Memory B cell (primary cell): ENCODE measurements around the gene PDE4D.

Source experiments
- ATAC-seq: fragments of 150-1000 bp; cut with Tn5 transposase; 2 replicates; pipeline ENCODE4 v1.10.0; 2021; ENCODE audit warnings: low read depth, mild to moderate bottlenecking, moderate library complexity
- DNase-seq, 2 donors: peaks; one replicate each; pipeline ENCODE4 v3.0.0; 2022; ENCODE audit warnings: low spot score in 2 of 2
- H3K27ac Mint-ChIP-seq: one replicate; pipeline ENCODE4 v1.8.0; 2022; ENCODE audit warnings: mild to moderate bottlenecking, moderate library complexity, mixed read lengths
- H3K27me3 Mint-ChIP-seq: one replicate; pipeline ENCODE4 v1.8.0; 2022; ENCODE audit warnings: mixed read lengths
- H3K36me3 Mint-ChIP-seq: one replicate; pipeline ENCODE4 v1.8.0; 2022; ENCODE audit warnings: mild to moderate bottlenecking, mixed read lengths
- H3K4me1 Mint-ChIP-seq: one replicate; pipeline ENCODE4 v1.8.0; 2022; ENCODE audit warnings: mixed read lengths
- H3K4me3 Mint-ChIP-seq: one replicate; pipeline ENCODE4 v1.8.0; 2022; ENCODE audit warnings: mild to moderate bottlenecking, moderate library complexity, mixed read lengths
- H3K9me3 Mint-ChIP-seq: one replicate; pipeline ENCODE4 v1.8.0; 2022; ENCODE audit warnings: mixed read lengths

PDE4D gene

GRCh38 chr5:59746241-59746765 lies 147.2 kb downstream of the PDE4D start:
- no peak for DNase-seq
- Mint-ChIP-seq H3K27me3 (no peaks in the 10 kb centered on the region), H3K9me3 (no peaks in the 10 kb centered on the region), H3K36me3 (peaks cover 5% of the 10 kb centered on the region), H3K4me1 (peaks cover 19% of the 10 kb centered on the region), H3K27ac (peak overlapping the region; percentile 7), H3K4me3 (no peak overlapping the region)
- no peak for ATAC-seq

- H3K4me3 Mint-ChIP-seq: no peak overlapping the region
- no peaks in the 10 kb centered on the region for H3K27me3 Mint-ChIP-seq
- H3K27ac Mint-ChIP-seq: no peak overlapping the region
- peaks cover 5% of the 10 kb centered on the region for H3K36me3 Mint-ChIP-seq
- no peak for DNase-seq
- H3K9me3 Mint-ChIP-seq: no peaks in the 10 kb centered on the region
- peaks cover 21% of the 10 kb centered on the region for H3K4me1 Mint-ChIP-seq
- ATAC-seq: no peak
Measured at GRCh38 chr5:59745415-59745863, 148.1 kb downstream of the PDE4D start.

DNA sequence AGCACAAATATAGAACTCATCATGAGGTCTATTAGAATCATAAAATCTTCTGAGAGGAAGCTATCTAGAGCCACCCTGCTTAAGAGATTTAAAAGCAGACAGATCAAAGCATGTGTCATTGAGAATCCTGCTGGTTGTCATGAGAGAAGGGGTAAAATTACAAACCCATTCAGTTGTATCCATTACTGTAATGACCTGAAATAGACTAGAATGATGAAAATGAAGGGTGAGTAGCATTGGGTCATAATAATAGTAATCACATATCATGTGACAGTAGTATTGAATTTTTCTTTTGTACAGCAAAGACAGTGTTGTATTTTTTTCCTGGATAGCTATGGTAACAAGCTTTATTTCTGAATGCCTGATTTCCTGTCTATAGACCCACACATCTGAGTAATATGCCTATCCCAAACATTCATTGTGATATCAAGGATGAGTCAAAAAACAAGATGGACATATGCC lies 149.0 kb downstream of the PDE4D start:
- DNase-seq (no peak), ATAC-seq (no peak)
- peak overlapping the region; percentile 60 for H3K27ac Mint-ChIP-seq
- peaks cover 21% of the 10 kb centered on the region for H3K4me1 Mint-ChIP-seq
- no peaks in the 10 kb centered on the region for H3K9me3 Mint-ChIP-seq
- H3K36me3 Mint-ChIP-seq: peaks cover 5% of the 10 kb centered on the region
- no peak overlapping the region for H3K4me3 Mint-ChIP-seq
- H3K27me3 Mint-ChIP-seq: no peaks in the 10 kb centered on the region

DNA sequence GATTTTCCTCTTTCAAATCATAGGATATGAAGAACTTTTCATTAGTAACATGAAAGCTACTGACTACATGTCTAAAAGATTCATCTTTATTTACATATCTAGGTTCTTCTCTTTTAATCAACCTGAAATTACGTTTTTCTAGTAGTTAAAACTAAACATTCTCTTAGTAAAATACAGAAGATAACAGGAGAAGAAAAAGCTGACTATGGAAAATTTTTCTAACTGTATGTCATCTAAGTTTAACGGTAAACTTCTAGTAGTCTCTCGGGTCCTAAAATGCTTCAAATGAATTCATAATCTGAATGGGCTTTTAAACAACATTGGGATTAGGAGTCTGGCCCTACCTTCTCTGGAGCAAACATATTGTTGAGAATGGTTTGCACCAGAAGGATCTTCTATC lies 151.9 kb downstream of the PDE4D start:
- DNase-seq: no peak
- no peak overlapping the region for H3K4me3 Mint-ChIP-seq
- no peak for ATAC-seq
- H3K4me1 Mint-ChIP-seq: peaks cover 12% of the 10 kb centered on the region
- H3K27ac Mint-ChIP-seq: no peak overlapping the region
- H3K27me3 Mint-ChIP-seq: no peaks in the 10 kb centered on the region
- H3K36me3 Mint-ChIP-seq: no peaks in the 10 kb centered on the region
- H3K9me3 Mint-ChIP-seq: no peaks in the 10 kb centered on the region

DNA sequence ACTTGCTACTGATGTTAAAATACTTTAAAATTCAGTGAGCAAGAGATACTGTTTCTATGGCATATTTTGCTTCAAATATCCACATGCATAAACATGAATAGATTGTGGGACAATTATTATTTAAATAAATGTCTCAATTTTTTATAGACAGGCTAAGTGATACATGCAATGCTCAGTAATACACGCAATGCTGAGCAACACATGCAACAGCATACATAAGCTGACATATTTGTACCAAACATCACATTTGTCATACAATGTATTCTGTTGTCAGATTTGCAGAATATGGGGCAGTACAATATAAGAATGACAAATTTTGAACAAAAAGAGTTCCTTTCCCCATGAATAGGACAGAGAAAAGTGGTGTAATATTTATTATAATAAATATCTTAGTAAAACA lies 155.5 kb downstream of the PDE4D start:
- Mint-ChIP-seq H3K36me3 (no peaks in the 10 kb centered on the region), H3K27me3 (no peaks in the 10 kb centered on the region), H3K4me1 (peaks cover 4% of the 10 kb centered on the region), H3K4me3 (no peak overlapping the region), H3K27ac (no peak overlapping the region), H3K9me3 (no peaks in the 10 kb centered on the region)
- ATAC-seq (no peak), DNase-seq (no peak)

DNA sequence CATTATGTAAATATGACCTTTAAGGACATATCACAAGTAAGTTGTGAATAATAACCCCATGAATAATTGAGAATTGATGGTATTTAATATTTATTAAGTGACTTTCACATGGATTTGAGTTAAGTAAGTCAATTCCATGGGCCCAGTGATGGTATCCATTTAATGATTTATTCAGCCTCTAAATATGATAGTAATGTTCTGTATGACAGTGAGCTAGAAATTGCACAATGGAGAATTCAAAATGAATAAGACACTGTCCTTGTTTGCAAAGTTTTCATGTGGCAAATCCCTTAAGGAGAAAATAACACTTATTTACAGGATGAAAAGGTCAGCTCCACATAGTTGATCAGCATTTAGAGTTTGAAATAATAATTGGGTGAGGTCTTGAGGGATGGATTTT lies 160.7 kb downstream of the PDE4D start:
- no peak for ATAC-seq
- Mint-ChIP-seq H3K4me1 (peaks cover 8% of the 10 kb centered on the region), H3K27ac (no peak overlapping the region)

DNA sequence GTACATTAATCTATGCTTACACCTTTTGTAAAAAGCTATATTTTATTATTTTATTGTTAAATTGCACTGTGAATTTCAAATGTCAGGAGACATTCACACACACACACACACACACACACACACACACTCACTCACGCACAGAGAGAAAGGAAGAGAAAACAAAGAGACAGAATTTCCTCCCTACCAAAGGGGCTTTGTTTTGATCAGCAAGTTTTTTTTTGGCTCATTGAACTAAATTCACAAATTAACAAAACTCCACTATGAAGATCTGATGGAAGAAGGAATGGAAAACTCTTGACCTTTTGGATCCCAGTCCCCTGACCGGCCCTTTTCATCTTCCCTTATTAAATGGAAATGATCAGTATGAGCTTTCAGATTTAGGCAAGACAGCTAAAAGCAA lies 161.2 kb downstream of the PDE4D start:
- Mint-ChIP-seq H3K27ac (no peak overlapping the region), H3K36me3 (peaks cover 1% of the 10 kb centered on the region), H3K4me1 (peaks cover 8% of the 10 kb centered on the region), H3K9me3 (no peaks in the 10 kb centered on the region), H3K4me3 (no peak overlapping the region), H3K27me3 (no peaks in the 10 kb centered on the region)
- ATAC-seq (no peak), DNase-seq (no peak)

More for the DNA sequence above, 160.7 kb downstream of the PDE4D start:
- Mint-ChIP-seq H3K4me3 (no peak overlapping the region), H3K27me3 (no peaks in the 10 kb centered on the region), H3K9me3 (no peaks in the 10 kb centered on the region), H3K36me3 (peaks cover 1% of the 10 kb centered on the region)
- DNase-seq: no peak

GRCh38 chr5:59731809-59732208 lies 161.7 kb downstream of the PDE4D start:
- DNase-seq: no peak
- Mint-ChIP-seq H3K36me3 (peaks cover 1% of the 10 kb centered on the region), H3K9me3 (no peaks in the 10 kb centered on the region), H3K27me3 (no peaks in the 10 kb centered on the region), H3K4me3 (no peak overlapping the region), H3K4me1 (peaks cover 8% of the 10 kb centered on the region), H3K27ac (no peak overlapping the region)
- no peak for ATAC-seq

GRCh38 chr5:59729820-59730219 lies 163.7 kb downstream of the PDE4D start:
- no peaks in the 10 kb centered on the region for H3K9me3 Mint-ChIP-seq
- DNase-seq (no peak), ATAC-seq (no peak)
- peaks cover 1% of the 10 kb centered on the region for H3K36me3 Mint-ChIP-seq
- no peak overlapping the region for H3K4me3 Mint-ChIP-seq
- no peak overlapping the region for H3K27ac Mint-ChIP-seq
- no peaks in the 10 kb centered on the region for H3K27me3 Mint-ChIP-seq
- peaks cover 11% of the 10 kb centered on the region for H3K4me1 Mint-ChIP-seq

DNA sequence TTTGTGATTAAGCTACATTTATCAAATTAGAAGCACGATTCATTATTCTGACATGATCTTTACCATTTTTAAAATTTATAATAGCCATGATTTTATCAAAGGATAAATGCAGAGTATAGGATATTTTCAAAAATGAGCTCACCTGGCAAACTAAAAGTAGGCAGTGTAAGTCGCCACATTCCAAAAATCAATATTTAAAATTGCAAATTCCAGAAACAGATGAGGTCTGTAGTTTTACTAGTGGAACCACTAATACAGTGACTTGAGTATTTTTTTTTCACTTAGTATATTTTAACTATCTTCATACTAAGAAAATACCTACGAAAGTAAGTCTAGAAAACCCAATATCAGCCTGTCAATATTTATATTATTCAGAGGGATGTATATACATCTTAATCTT lies 164.2 kb downstream of the PDE4D start:
- no peaks in the 10 kb centered on the region for H3K9me3 Mint-ChIP-seq
- no peak overlapping the region for H3K27ac Mint-ChIP-seq
- H3K4me3 Mint-ChIP-seq: no peak overlapping the region
- peaks cover 12% of the 10 kb centered on the region for H3K4me1 Mint-ChIP-seq
- DNase-seq (no peak), ATAC-seq (no peak)
- H3K36me3 Mint-ChIP-seq: peaks cover 1% of the 10 kb centered on the region
- H3K27me3 Mint-ChIP-seq: no peaks in the 10 kb centered on the region

- Mint-ChIP-seq H3K4me1 (peaks cover 12% of the 10 kb centered on the region), H3K4me3 (no peak overlapping the region), H3K27ac (no peak overlapping the region), H3K9me3 (no peaks in the 10 kb centered on the region), H3K36me3 (peaks cover 1% of the 10 kb centered on the region), H3K27me3 (no peaks in the 10 kb centered on the region)
- no peak for DNase-seq
- no peak for ATAC-seq
Measured at GRCh38 chr5:59728356-59728755, 165.2 kb downstream of the PDE4D start.

DNA sequence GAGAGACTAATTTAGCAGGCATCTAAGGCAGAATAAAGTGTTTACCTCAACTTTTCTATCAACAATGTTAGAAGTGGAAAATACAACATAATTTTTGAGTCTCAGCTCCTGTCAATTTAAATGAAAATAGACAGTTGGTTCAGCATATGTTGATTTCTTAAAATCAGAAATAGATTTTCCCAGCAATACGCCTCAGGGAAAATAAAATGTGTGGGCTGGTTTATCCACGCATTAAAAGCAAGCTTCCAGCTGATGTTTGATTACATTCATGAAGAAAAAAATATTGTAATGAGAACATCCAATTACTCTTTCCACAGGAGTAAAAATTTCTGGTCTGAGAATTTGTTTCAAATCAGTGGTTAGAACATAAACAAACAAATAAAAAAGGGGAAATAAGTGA lies 166.3 kb downstream of the PDE4D start:
- H3K4me1 Mint-ChIP-seq: peaks cover 12% of the 10 kb centered on the region
- DNase-seq (no peak), ATAC-seq (no peak)
- H3K4me3 Mint-ChIP-seq: no peak overlapping the region
- H3K27ac Mint-ChIP-seq: peak overlapping the region; percentile 38
- peaks cover 1% of the 10 kb centered on the region for H3K36me3 Mint-ChIP-seq
- H3K27me3 Mint-ChIP-seq: no peaks in the 10 kb centered on the region
- H3K9me3 Mint-ChIP-seq: no peaks in the 10 kb centered on the region

GRCh38 chr5:59725392-59725767 lies 168.1 kb downstream of the PDE4D start:
- no peak for ATAC-seq
- no peak overlapping the region for H3K4me3 Mint-ChIP-seq
- no peaks in the 10 kb centered on the region for H3K36me3 Mint-ChIP-seq
- peaks cover 6% of the 10 kb centered on the region for H3K4me1 Mint-ChIP-seq
- no peaks in the 10 kb centered on the region for H3K27me3 Mint-ChIP-seq
- H3K9me3 Mint-ChIP-seq: no peaks in the 10 kb centered on the region
- no peak for DNase-seq
- no peak overlapping the region for H3K27ac Mint-ChIP-seq

DNA sequence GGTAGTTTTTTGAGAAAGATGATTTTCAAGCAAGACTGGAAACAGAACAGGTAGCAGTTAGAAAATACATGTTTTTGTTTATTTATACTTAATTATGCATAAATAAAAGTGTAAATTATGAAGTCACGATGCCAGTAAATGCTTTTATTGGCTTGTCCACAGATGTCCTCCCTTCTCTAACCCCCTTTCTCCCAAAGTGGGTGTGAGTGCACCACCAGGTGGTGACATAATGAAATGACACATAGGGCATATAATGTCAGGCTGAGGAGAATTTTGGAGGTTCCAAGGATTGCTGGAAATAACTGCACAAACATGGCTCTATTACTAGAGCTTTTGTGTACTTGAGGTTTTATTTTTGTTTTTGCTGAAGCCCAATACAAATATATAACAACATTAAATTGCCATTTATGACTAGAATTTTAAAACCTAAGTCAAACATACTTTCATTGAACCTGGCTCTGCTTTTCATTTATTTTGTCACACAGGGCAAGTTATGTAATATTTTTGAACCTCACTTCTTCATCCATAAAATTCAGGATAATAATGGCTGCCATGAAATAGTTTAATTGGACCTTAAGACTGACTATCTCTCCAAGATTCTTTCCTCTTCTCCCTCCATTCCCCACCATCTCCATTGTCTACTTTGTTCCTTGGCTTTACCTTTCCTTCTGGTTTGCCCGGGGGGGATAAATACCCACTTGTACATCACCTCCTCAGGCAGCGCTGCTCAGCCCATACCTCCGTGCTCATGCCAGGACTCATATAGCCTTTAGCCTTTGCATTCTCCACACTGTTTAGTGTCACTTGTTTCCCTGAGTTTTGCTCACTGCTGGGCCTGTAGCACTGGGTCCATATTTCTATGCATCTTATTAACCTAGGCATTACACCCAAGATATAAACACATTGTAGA lies 168.8 kb downstream of the PDE4D start:
- ATAC-seq (peak; percentile 74), DNase-seq (peak; percentile 23 to 42)
- H3K27ac Mint-ChIP-seq: no peak overlapping the region
- no peaks in the 10 kb centered on the region for H3K9me3 Mint-ChIP-seq
- H3K36me3 Mint-ChIP-seq: no peaks in the 10 kb centered on the region
- peaks cover 6% of the 10 kb centered on the region for H3K4me1 Mint-ChIP-seq
- no peak overlapping the region for H3K4me3 Mint-ChIP-seq
- H3K27me3 Mint-ChIP-seq: no peaks in the 10 kb centered on the region

DNA sequence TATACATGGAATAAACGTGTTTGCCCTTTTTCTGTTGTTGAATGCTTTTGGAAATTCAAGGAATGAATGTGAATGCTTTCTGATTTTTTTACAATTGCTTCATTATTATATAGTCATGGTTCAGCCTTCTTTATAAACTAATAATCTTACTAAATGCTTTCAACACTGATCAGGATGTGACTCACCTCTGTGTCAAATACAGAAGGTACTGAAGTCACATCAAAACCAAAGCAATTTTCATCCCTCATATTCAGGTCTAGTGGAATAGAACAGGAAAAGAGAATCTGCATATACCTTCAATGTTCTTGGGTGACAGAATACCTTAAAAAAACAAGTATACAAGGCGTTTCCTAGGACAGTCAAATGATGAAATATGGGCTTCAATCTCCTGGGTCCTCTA lies 170.7 kb downstream of the PDE4D start:
- ATAC-seq: no peak
- H3K4me1 Mint-ChIP-seq: peaks cover 7% of the 10 kb centered on the region
- H3K36me3 Mint-ChIP-seq: no peaks in the 10 kb centered on the region
- H3K27me3 Mint-ChIP-seq: no peaks in the 10 kb centered on the region
- H3K27ac Mint-ChIP-seq: no peak overlapping the region
- no peak overlapping the region for H3K4me3 Mint-ChIP-seq
- no peak for DNase-seq
- H3K9me3 Mint-ChIP-seq: no peaks in the 10 kb centered on the region
